ES-I3 (cell line): ENCODE measurements around the gene SLC47A2.
A peak's percentile ranks its signal among the peaks of the same experiment; 100 is the strongest.

Experiments
- H3K36me3 ChIP-seq: 2 replicates; pipeline ENCODE4 v1.6.1; 2013; ENCODE audit warnings: mild to moderate bottlenecking, low read length, control low read depth, moderate library complexity; ENCODE audit not compliant: insufficient read depth
- H3K4me1 ChIP-seq: 2 replicates; pipeline ENCODE4 v1.6.1; 2013; ENCODE audit warnings: mild to moderate bottlenecking, control low read depth, low read length; ENCODE audit not compliant: insufficient read depth
- H3K9ac ChIP-seq: 2 replicates; pipeline ENCODE4 v1.6.1; 2013; ENCODE audit warnings: low read depth, mild to moderate bottlenecking, low read length, moderate library complexity
- H3K9me3 ChIP-seq: 2 replicates; pipeline ENCODE4 v1.6.1; 2013; ENCODE audit warnings: mild to moderate bottlenecking, low read length, moderate library complexity; ENCODE audit not compliant: control insufficient read depth, insufficient read depth

Gene SLC47A2

DNA sequence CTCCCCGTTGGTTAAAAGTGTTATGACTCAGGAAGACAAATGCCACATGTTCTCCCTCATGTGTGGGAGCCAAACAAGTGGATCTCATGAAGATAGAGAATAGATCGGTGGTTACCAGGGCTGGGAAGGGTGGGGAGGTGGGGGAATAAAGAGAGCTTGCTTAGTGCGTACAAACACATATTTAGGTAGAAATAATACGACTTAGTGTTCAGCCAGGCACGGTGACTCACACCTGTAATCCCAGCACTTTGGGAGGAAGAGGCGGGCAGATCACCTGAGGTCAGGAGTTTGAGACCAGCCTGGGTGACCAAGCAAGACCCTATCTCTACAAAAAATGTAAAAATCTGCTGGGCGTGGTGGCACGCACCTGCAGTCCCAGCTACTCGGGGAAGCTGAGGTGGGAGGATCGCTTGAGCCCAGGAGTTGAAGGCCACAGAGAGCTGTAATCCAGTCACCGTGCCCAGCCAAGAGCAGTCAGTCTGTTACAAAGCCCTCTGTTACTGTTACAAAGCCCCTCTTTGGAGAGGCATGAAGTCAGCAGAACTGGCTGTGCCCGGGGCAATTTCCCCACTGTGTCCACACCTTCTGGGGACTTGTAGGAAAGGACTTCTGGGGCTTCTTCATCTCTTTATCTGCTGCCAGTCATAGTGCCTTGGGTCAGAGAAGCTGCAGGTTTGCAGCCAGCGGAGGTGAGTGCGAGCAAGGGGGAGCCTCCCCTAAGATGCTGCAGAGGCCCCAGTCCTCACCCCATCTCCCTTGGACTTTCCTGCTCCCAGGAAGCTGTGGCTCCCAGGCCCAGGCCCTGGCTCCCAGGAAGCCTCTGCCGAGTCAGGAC lies 36.0 kb upstream of the SLC47A2 start:
- no peaks in the 10 kb centered on the region for H3K36me3 ChIP-seq
- H3K4me1 ChIP-seq = peaks cover 11% of the 10 kb centered on the region
- no peaks in the 10 kb centered on the region for H3K9me3 ChIP-seq
- no peak overlapping the region for H3K9ac ChIP-seq

- H3K36me3 ChIP-seq = no peaks in the 10 kb centered on the region
- no peak overlapping the region for H3K9ac ChIP-seq
- no peaks in the 10 kb centered on the region for H3K9me3 ChIP-seq
- H3K4me1 ChIP-seq = peaks cover 11% of the 10 kb centered on the region
Observed at GRCh38 chr17:19750835-19751234, 34.5 kb upstream of the SLC47A2 start.

DNA sequence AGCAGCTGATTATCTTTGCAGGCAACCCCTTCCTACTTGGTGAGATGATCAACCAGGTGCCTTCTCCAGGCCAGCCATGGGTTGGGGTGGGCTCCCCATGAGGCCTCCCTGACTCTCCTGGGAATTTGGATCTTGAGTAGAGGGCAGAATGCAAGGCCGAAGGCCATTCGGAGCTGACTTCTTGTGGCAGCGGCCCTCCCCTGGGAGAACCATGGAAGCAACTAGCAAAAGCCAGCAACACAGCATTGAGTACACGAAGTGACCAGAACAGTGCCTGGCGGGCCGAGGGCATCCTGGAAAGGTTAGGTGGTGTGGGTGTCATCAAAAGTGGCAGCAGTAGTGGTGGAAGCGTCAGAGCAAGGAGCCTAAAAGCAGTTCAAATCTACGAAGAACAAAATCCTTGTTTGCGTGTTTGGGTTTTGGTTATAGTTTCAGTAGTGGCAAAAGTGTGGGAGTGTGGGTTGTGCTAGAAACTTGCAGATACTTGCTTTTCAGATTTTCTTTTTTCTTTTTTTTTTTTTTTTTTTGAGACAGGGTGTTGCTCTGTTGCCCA lies 33.7 kb upstream of the SLC47A2 start:
- Histone ChIP-seq H3K9ac (no peak overlapping the region), H3K4me1 (peaks cover 18% of the 10 kb centered on the region), H3K36me3 (no peaks in the 10 kb centered on the region), H3K9me3 (no peaks in the 10 kb centered on the region)

GRCh38 chr17:19748807-19749193 lies 32.4 kb upstream of the SLC47A2 start:
- Histone ChIP-seq H3K9me3 (no peaks in the 10 kb centered on the region), H3K4me1 (peaks cover 18% of the 10 kb centered on the region), H3K36me3 (no peaks in the 10 kb centered on the region), H3K9ac (no peak overlapping the region)

DNA sequence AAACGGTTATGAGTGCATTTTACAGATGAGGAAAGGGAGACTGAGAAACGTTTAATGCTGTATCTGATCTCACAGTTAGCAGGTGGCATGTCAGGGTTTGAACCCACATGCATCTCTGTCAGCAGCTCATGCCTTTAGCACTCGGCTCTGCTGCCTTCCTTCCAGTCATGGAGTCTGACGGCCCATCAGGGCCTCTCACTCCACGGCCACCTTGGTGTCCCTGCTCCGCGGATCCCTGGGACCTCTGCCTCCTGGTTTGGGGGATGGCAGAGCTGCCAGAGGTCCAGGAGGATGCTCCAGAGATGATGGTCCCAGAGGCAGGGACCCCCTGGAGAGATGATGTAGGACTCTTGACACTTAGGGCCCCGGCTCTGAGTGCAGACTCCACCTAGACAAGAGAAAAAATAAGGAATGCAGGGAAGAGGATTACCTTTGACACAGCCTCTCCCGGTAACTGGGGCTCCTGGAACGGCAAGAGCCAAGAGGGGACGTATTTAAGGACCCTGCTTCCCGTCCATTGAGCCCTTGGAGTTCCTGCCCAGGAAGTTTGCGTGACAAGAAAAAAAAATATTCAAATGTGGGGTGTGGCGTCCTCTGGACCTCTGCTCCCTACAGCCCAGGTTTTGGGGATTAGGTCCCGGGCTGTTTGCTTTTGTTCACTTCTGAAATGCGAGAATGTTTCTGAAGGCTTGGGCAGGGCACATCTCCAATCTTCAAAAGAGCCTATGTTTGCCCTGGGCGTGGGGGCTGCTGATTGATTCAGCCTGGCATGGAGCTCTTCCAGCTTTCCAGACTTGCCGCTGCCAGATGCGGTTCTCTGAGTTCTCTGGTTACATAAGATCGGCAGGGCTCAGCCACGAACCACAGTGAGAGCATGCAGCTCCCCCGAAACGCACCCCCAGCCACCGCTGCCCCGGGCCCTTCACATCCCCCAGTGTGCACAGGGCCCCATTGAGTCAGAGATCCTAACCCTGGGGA lies 31.7 kb upstream of the SLC47A2 start, which contains the start of gene ALDH3A1:
TSS of gene ALDH3A1 (minus strand) at position 470 of the 978 bp plus-strand sequence. CDS start 3,169 bp downstream, outside the sequence.
- H3K4me1 ChIP-seq = peaks cover 14% of the 10 kb centered on the region
- no peaks in the 10 kb centered on the region for H3K36me3 ChIP-seq
- H3K9me3 ChIP-seq = no peaks in the 10 kb centered on the region
- H3K9ac ChIP-seq = no peak within 1 kb of the TSS

DNA sequence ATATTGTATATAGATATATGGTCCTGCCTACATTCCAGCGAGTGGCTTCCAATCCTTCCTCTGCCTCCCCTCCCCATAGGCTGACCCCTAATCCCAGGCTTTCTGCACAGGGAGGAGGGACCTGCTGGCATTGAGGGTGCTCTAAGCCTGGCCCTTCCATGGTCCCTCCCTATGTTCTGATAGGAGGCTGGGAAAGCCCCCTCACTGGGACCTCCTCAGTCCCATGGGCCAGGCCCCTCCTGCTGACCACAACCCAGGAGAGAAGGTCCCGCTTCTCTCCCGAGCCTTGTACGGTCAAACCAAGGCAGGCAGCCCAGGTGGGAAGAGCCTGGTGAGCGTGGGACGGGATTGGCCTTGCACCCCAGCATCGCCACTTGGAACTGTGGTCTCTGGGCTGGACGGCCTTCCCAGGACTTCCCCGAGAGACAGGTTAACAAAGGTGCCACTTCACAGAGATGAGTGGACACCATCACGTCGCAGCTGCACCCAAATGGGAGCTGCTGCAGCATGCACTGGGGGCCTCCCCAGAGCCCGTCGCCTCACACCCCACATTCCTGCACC lies 30.9 kb upstream of the SLC47A2 start:
- Histone ChIP-seq H3K4me1 (peaks cover 7% of the 10 kb centered on the region; the same call in 1 of the 2 replicates), H3K9ac (no peak overlapping the region), H3K9me3 (no peaks in the 10 kb centered on the region), H3K36me3 (no peaks in the 10 kb centered on the region)

DNA sequence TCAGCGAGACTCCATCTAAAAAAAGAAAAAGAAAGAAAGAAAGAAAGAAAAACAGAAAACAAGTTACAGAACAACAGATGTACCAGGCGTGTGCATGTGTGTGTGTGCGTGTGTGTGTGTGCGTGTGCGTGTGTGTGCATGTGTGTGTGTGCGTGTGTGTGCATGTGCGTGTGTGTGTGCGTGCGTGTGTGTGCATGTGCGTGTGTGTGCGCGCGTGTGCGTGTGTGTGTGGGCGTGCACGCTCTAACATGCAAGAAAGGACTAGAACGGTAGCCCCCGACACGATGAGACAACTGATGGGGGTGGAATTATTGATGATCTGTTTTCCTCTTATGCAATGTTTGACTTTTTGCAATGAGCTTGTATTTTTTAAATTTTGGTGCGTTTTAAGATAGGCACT lies 30.1 kb upstream of the SLC47A2 start:
- peaks cover 7% of the 10 kb centered on the region; the same call in 1 of the 2 replicates for H3K4me1 ChIP-seq
- no peak overlapping the region for H3K9ac ChIP-seq
- H3K36me3 ChIP-seq = no peaks in the 10 kb centered on the region
- H3K9me3 ChIP-seq = no peaks in the 10 kb centered on the region

DNA sequence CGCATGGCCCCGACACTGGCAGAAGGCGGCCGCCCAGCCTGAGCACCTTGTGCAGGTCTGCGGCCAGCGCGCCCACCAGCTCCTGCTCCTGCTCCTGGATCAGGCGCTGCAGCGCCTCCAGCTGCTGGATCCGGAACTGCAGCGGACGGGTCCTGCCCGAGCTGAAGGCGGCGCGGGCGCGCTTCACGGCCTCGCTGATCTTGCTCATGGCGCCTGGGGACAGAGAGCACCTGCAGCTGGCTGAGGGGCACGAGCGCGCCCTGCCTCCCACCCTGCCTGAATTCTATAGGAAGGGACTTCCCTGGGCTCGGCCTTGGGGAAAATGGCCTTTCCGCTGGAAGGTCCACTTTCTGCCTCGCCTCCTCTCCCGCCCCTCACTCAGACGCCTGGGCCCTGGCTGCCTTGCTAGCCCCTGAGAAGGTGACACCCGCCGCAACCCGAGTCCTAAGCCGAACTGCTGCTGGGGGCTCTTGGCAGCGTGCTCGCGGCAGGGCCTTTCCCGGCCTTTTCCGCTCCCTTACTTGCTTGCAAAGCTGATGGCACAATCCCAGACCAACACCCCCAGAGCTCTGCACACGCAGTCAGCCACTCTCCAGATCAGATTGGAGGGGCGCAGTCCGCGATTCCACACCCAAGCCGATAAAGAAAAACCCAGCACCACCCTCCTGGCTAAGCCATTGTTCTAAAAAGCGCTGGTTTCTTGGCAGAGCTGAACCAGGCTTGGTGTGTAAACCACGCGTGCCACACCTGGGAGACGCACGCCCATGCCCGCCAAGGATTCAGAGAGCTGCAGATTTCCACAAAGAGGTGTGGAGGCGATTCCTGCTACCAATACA lies 28.8 kb upstream of the SLC47A2 start:
- Histone ChIP-seq H3K9ac (peak overlapping the region; percentile 24), H3K4me1 (peaks cover 7% of the 10 kb centered on the region; the same call in 1 of the 2 replicates), H3K36me3 (no peaks in the 10 kb centered on the region), H3K9me3 (no peaks in the 10 kb centered on the region)

GRCh38 chr17:19744492-19744891 lies 28.1 kb upstream of the SLC47A2 start:
- H3K36me3 ChIP-seq = no peaks in the 10 kb centered on the region

DNA sequence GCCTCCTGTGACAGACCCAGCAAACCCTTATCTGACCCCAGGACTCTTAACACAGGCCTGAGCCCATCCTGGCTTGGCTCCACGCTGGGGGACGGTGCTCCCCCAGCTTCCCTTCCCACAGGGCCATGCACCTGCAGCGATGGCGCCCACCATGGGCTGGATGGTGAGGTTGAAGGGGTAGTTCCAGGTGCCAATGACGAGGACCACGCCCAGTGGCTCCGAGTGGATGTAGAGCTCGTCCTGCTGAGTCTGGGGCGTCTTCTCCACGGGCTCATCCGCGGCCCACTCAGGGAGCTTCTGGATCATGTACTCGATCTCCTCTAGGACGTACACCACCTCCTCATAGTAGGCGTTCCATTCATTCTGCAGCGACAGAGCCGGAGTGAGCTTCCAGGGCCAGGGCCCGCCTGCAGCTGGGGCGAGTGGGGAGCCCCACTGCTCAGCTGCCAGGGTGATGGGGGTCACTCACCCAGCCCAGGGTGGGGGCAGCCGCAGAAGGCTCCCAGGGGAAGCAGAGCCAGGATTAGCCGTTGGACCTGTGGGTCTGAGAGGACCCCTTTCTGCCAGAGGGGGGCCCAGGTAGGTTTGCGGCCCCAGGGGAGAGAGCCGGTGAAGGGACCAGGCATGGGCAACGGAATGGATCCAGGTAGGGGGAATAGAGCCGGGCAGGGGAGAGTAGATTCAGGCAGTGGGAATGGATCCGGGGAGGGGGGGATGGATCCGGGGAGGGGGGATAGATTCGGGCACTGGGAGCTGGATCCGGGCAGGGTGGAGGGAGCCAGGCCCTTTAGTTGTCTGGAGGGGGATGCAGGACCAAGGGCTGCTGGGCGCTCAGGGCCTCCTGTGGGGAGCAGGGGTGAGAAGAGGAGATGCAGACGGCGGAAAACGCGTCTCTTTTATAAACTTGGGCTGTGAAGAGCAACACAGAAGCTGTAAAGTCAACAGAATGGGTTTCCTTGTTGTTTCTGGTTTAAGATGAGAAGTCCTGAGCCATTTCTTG lies 27.0 kb upstream of the SLC47A2 start:
- Histone ChIP-seq H3K4me1 (peaks cover 7% of the 10 kb centered on the region; the same call in 1 of the 2 replicates), H3K36me3 (no peaks in the 10 kb centered on the region), H3K9me3 (no peaks in the 10 kb centered on the region), H3K9ac (no peak overlapping the region)

More at GRCh38 chr17:19744492-19744891, 28.1 kb upstream of the SLC47A2 start:
- Histone ChIP-seq H3K9me3 (no peaks in the 10 kb centered on the region), H3K9ac (peak overlapping the region; percentile 42; the same call in 1 of the 2 replicates), H3K4me1 (peaks cover 7% of the 10 kb centered on the region; the same call in 1 of the 2 replicates)

GRCh38 chr17:19742495-19742894 lies 26.1 kb upstream of the SLC47A2 start:
- Histone ChIP-seq H3K4me1 (peaks cover 7% of the 10 kb centered on the region; the same call in 1 of the 2 replicates), H3K9me3 (no peaks in the 10 kb centered on the region), H3K9ac (no peak overlapping the region), H3K36me3 (no peaks in the 10 kb centered on the region)

GRCh38 chr17:19741832-19742457 lies 25.6 kb upstream of the SLC47A2 start:
- Histone ChIP-seq H3K9ac (no peak overlapping the region), H3K4me1 (peaks cover 7% of the 10 kb centered on the region; the same call in 1 of the 2 replicates), H3K36me3 (no peaks in the 10 kb centered on the region), H3K9me3 (no peaks in the 10 kb centered on the region)
